Thymus (tissue), 11 donors: ENCODE measurements around the gene NCDN. TPM values are rescaled to one million over a fixed set of nuclear protein-coding genes. Genes with fewer than 3 reads are reported as not detected.

Experiments used
- DNase-seq, 9 donors: peaks; one replicate each; pipeline ENCODE4 v3.0.0-alpha.2; 2013; ENCODE audit warnings: low spot score in 9 of 9, low read depth in 6 of 9, missing footprints in 1 of 9
- H3K27ac ChIP-seq, 2 donors: one replicate each; pipeline ENCODE4 v1.5.1; 2013; ENCODE audit warnings: control low read depth in 1 of 2, low read depth in 1 of 2, low read length in 1 of 2, mild to moderate bottlenecking in 1 of 2, moderate library complexity in 1 of 2
- H3K27me3 ChIP-seq, 2 donors: one replicate each; pipeline ENCODE4 v1.5.1; 2013; ENCODE audit warnings: low read length in 1 of 2; ENCODE audit not compliant: control insufficient read depth in 2 of 2, insufficient read depth in 1 of 2
- H3K36me3 ChIP-seq, 2 donors: one replicate each; pipeline ENCODE4 v1.5.1; 2013; ENCODE audit warnings: low read length in 1 of 2, mild to moderate bottlenecking in 1 of 2, moderate library complexity in 1 of 2; ENCODE audit not compliant: control insufficient read depth in 2 of 2, insufficient read depth in 2 of 2
- H3K4me1 ChIP-seq, 2 donors: one replicate each; pipeline ENCODE4 v1.5.1; 2013; ENCODE audit warnings: low read length in 2 of 2; ENCODE audit not compliant: control insufficient read depth in 2 of 2, insufficient read depth in 2 of 2
- H3K4me3 ChIP-seq, 2 donors: one replicate each; pipeline ENCODE4 v1.5.1; 2013; ENCODE audit warnings: low read length in 2 of 2, control low read depth in 1 of 2, mild to moderate bottlenecking in 1 of 2
- H3K9me3 ChIP-seq, 2 donors: one replicate each; pipeline ENCODE4 v1.5.1; 2013; ENCODE audit warnings: low read length in 1 of 2, mild to moderate bottlenecking in 1 of 2; ENCODE audit not compliant: control insufficient read depth in 2 of 2, insufficient read depth in 1 of 2
- WGBS: extraction: QIAGEN DNeasy Blood & Tissue Kit; methylation state at CpG from one replicate; pipeline ENCODE4 v1.1.7; 2013; 5-methylcytosine and 5-hydroxymethylcytosine counted together
- polyA plus RNA-seq: library from polyadenylated mRNA; stranded (reverse); fragments of 200-250 nt; gene quantifications from one replicate; pipeline ENCODE4 v1.2.3, GENCODE V29; 2013
- total RNA-seq: library from RNA; stranded (reverse); fragments of 120-200 nt; gene quantifications from one replicate; pipeline ENCODE4 v1.2.4, GENCODE V29; 2013
- donor health status: healthy.

NCDN gene
- total and polyA plus RNA-seq, 2 donors, result 4.4 to 8.3 TPM

GRCh38 chr1:35603941-35604340 is 46.3 kb downstream of the NCDN start:
- H3K36me3 ChIP-seq, result peaks cover 42 to 64% of the 10 kb centered on the region in 2 donors
- 95% methylated on average over 4 of the region's 4 CpGs for WGBS
- H3K27me3 ChIP-seq, result no peaks in the 10 kb centered on the region
- no peak overlapping the region for H3K27ac ChIP-seq
- no peak for DNase-seq
- H3K9me3 ChIP-seq, result no peaks in the 10 kb centered on the region
- H3K4me1 ChIP-seq, result no peaks in the 10 kb centered on the region
- H3K4me3 ChIP-seq, result no peak overlapping the region

GRCh38 chr1:35605071-35605866 is 47.7 kb downstream of the NCDN start:
- DNase-seq, result no peak
- Histone ChIP-seq H3K27ac (no peak overlapping the region), H3K36me3 (peaks cover 42 to 69% of the 10 kb centered on the region in 2 donors), H3K4me1 (no peaks in the 10 kb centered on the region), H3K27me3 (no peaks in the 10 kb centered on the region), H3K9me3 (no peaks in the 10 kb centered on the region), H3K4me3 (no peak overlapping the region)
- 96% methylated on average over 6 of the region's 6 CpGs for WGBS

- H3K9me3 ChIP-seq, result no peaks in the 10 kb centered on the region
- H3K4me1 ChIP-seq, result no peaks in the 10 kb centered on the region
- peaks cover 42 to 65% of the 10 kb centered on the region in 2 donors for H3K36me3 ChIP-seq
- WGBS, result 97% methylated on average over 4 of the region's 4 CpGs
- H3K4me3 ChIP-seq, result no peak overlapping the region
- no peaks in the 10 kb centered on the region for H3K27me3 ChIP-seq
- DNase-seq, result no peak
- H3K27ac ChIP-seq, result no peak overlapping the region
These were observed 48.2 kb downstream of the NCDN start for GRCh38 chr1:35605867-35606182.

GRCh38 chr1:35611655-35612054 is 54.1 kb downstream of the NCDN start:
- peaks cover 11 to 48% of the 10 kb centered on the region in 2 donors for H3K36me3 ChIP-seq
- 99% methylated on average over 7 of the region's 7 CpGs for WGBS

DNA sequence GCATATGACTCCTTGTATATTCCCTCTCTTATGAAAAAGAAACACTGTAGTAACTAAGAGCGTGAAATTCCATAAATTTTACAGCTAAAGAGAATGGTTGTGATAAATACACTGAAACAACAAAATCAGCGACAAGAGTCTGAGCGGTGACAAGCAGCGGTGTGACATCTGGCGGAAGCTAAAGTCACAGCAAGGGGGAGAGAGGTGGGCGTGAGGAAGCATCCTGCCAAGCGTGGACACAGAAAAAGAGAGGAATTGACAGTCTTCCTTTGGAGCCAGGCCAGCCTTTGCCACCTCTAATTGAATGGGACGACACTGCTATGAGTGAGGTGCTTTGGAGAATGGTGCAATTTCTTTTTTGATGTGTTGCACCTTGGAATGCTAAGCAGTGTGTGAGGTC is 57.8 kb downstream of the NCDN start:
- Histone ChIP-seq H3K4me3 (no peak overlapping the region), H3K9me3 (no peaks in the 10 kb centered on the region), H3K27me3 (no peaks in the 10 kb centered on the region), H3K27ac (no peak overlapping the region), H3K4me1 (no peaks in the 10 kb centered on the region), H3K36me3 (peaks cover 8 to 42% of the 10 kb centered on the region in 2 donors)
- WGBS, result 97% methylated on average over 8 of the region's 8 CpGs
- no peak for DNase-seq

More at GRCh38 chr1:35611655-35612054, 54.1 kb downstream of the NCDN start:
- no peaks in the 10 kb centered on the region for H3K9me3 ChIP-seq
- H3K4me1 ChIP-seq, result no peaks in the 10 kb centered on the region
- H3K4me3 ChIP-seq, result no peak overlapping the region
- no peaks in the 10 kb centered on the region for H3K27me3 ChIP-seq
- no peak for DNase-seq
- H3K27ac ChIP-seq, result no peak overlapping the region

Other genes starting within 250 kb of the NCDN start
- gene KIAA0319L, start 396 bp upstream of the NCDN start, total RNA-seq, result 15.3 TPM
- gene KIAA0319L, start 396 bp upstream of the NCDN start, polyA plus RNA-seq, result 25.6 TPM
- gene TFAP2E, start 15.5 kb downstream of the NCDN start, total RNA-seq, result 0.52 TPM
- 4.7 TPM for gene TFAP2E, start 15.5 kb downstream of the NCDN start, polyA plus RNA-seq
- 32.8 TPM for gene PSMB2, start 83.7 kb downstream of the NCDN start, total RNA-seq
- 62.0 TPM for gene PSMB2, start 83.7 kb downstream of the NCDN start, polyA plus RNA-seq
- gene C1orf216, start 161.1 kb downstream of the NCDN start, total RNA-seq, result 2.8 TPM
- 4.7 TPM for gene C1orf216, start 161.1 kb downstream of the NCDN start, polyA plus RNA-seq
- gene CLSPN, start 212.2 kb downstream of the NCDN start, total RNA-seq, result 13.7 TPM
- gene CLSPN, start 212.2 kb downstream of the NCDN start, polyA plus RNA-seq, result 0.23 TPM